Measurements from ENCODE around the gene SPACA1.

The SPACA1 gene

GRCh38 chr6:88077305-88077704 lies 29.7 kb downstream of the SPACA1 start:
- DNase-seq = no peak
- in situ Hi-C loops (cut with MboI; ENCODE audit: low pct_unique_long_range_greater_than_20kb, low sequenced_read_pairs) = no loop called here

DNA sequence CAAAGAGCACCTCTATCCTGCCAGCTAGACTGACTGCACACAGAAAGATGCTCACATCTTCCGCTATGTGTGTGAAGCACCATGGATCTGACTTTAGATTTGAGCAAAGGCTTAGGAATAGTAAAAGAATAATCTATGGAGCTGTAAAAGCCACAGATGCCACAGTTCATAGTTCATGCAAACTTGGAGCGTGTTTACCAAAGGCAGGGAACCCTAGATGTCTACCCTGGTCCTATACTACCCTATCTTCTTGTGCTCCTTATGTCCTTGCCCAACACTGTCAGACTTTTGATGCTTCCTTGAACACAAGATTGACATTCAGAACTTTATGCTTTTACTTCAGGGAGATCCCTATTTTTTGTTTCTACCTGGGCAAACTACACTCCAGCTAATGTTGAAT lies 39.2 kb downstream of the SPACA1 start:
- no peak for DNase-seq
- in situ Hi-C loops (cut with MboI; ENCODE audit: low pct_unique_long_range_greater_than_20kb, low sequenced_read_pairs) = no loop called here

DNA sequence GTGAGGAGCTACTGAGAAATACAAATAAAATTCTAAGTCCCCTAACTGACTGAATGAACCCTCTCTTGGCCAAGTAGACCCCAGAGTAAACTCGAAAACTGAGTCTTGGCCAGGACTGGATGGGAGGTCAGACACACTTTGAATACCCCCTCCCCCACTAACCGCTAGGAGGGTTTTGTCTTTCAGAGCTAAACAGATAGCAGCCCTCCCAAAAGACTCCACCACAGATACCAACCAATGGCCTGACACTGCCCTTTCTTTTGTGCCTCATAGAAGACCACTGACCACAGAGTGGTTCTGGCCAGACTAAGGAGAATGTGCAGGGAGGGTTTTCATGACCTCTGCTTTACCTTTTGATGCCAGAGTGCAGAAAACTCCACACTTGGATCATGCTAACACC lies 42.1 kb downstream of the SPACA1 start:
- no peak for DNase-seq

DNA sequence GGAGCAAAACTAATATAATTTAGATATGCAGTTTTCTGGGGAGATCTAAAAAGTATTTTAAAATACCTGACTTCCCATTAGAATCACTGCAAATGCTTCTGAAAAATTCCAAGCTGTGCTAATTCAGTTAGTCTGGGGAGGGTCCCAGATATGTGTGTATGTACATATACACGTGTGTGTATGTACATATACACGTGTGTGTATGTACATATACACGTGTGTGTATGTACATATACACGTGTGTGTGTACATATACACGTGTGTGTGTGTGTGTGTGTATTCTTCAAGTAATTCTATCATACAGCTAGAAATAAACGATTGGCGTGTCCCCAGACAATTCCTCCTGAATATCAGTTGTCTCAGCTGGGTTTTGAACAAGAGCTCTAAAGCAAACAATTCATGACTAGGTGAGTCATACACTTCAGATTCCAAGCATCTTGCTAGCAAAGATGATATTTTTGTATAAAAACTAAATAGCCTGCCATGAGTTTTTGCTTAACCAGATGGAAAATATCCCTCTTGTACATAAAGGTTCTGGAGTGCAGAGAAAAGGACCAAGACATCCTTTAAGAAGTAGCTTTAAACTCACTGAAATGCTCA lies 58.2 kb downstream of the SPACA1 start:
- DNase-seq = no peak
- in situ Hi-C loops (cut with MboI; ENCODE audit: low pct_unique_long_range_greater_than_20kb, low sequenced_read_pairs) = no loop called here

More for the DNA sequence above, 42.1 kb downstream of the SPACA1 start:
- in situ Hi-C loops (cut with MboI; ENCODE audit: low pct_unique_long_range_greater_than_20kb, low sequenced_read_pairs) = no loop called here

DNA sequence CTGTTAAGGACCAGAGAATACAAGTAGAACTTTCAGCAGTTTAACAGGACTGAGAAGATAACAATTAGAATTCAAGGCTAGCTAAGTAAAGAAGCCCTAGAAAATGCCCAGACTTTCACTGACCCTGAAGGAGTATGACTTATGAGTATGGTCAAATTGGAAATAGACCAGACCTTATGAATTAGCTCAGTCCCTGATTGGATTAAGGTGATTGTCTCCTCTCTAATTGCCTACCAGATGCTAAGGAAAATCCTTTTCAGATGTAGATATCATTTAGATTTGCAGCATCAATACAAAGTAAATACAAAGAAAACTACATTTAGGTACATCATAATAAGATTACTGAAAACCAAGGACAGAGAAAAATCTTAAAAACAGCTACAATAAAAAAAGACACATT lies 59.6 kb downstream of the SPACA1 start:
- in situ Hi-C loops (cut with MboI; ENCODE audit: low pct_unique_long_range_greater_than_20kb, low sequenced_read_pairs) = no loop called here
- no peak for DNase-seq

DNA sequence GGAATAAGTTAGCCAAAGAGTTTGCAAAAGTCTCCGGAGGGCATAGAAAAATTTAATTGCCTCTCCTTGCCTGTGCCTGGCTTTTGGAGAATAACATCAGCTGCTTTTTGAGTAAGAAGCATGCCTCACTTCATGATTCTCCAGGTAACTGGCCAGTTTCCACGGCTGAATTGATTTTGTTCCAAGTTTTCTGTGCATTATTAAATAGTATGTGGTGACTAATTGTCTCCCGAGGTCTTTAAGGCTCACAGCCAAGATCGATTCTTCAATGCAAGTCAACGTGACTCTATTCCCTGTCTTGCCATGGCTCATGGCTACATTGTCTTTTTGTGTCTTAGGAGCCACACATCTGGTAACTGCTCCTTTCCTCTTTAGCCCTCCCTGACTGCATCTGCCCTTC lies 64.3 kb downstream of the SPACA1 start:
- in situ Hi-C loops (cut with MboI; ENCODE audit: low pct_unique_long_range_greater_than_20kb, low sequenced_read_pairs) = no loop called here
- DNase-seq = no peak

- DNase-seq = no peak
- in situ Hi-C loops (cut with MboI; ENCODE audit: low pct_unique_long_range_greater_than_20kb, low sequenced_read_pairs) = no loop called here
Observed at GRCh38 chr6:88114838-88115237, 67.2 kb downstream of the SPACA1 start.

GRCh38 chr6:88115307-88115706 lies 67.7 kb downstream of the SPACA1 start:
- no peak for DNase-seq
- in situ Hi-C loops (cut with MboI; ENCODE audit: low pct_unique_long_range_greater_than_20kb, low sequenced_read_pairs) = no loop called here

GRCh38 chr6:88116276-88116675 lies 68.6 kb downstream of the SPACA1 start:
- DNase-seq = no peak
- in situ Hi-C loops (cut with MboI; ENCODE audit: low pct_unique_long_range_greater_than_20kb, low sequenced_read_pairs) = no loop called here
